MM.1S (cell line): Measurements from ENCODE around the gene UBE2E2.

Source experiments
- DNase-seq: peaks from one replicate; pipeline ENCODE4 v3.0.0-alpha.2; 2015
- H2AFZ ChIP-seq: fragments of 300-600 bp; sonication (generic); 2 replicates; pipeline ENCODE4 v1.6.0; 2016; ENCODE audit warnings: antibody characterized with exemption, low read length
- H3F3A ChIP-seq: fragments of 300-600 bp; sonication (generic); 2 replicates; pipeline ENCODE4 v1.6.1; 2016; ENCODE audit warnings: mild to moderate bottlenecking, antibody characterized with exemption, low read length, moderate library complexity, mixed read lengths; ENCODE audit not compliant: insufficient read depth
- H3K27ac ChIP-seq: fragments of 300-600 bp; sonication (generic); 2 replicates; pipeline ENCODE4 v1.5.1; 2016; ENCODE audit warnings: mild to moderate bottlenecking, low read length
- H3K27me3 ChIP-seq: fragments of 300-600 bp; sonication (generic); replicated peaks from 2 replicates; pipeline ENCODE4 v1.6.0; 2016; ENCODE audit warnings: low read length; ENCODE audit not compliant: insufficient read depth
- H3K36me3 ChIP-seq: fragments of 300-600 bp; sonication (generic); replicated peaks from 2 replicates; pipeline ENCODE4 v1.6.1; 2016; ENCODE audit warnings: mild to moderate bottlenecking, low read length, mixed read lengths; ENCODE audit not compliant: insufficient read depth
- H3K4me1 ChIP-seq: fragments of 300-600 bp; sonication (generic); 2 replicates; pipeline ENCODE4 v1.6.1; 2016; ENCODE audit warnings: low read length, mixed read lengths
- H3K4me2 ChIP-seq: fragments of 300-600 bp; sonication (generic); 2 replicates; pipeline ENCODE4 v1.6.0; 2016; ENCODE audit warnings: low read depth, low read length
- H3K4me3 ChIP-seq: fragments of 300-600 bp; sonication (generic); 2 replicates; pipeline ENCODE4 v1.5.1; 2016; ENCODE audit warnings: low read length, mixed read lengths
- H3K79me2 ChIP-seq: fragments of 300-600 bp; sonication (generic); 2 replicates; pipeline ENCODE4 v1.6.1; 2016; ENCODE audit warnings: mixed run types, low read length, mixed read lengths
- H3K9ac ChIP-seq: fragments of 300-600 bp; sonication (generic); 2 replicates; pipeline ENCODE4 v1.6.1; 2016; ENCODE audit warnings: low read length, mixed read lengths
- H3K9me2 ChIP-seq: fragments of 300-600 bp; sonication (generic); replicated peaks from 2 replicates; pipeline ENCODE4 v1.6.1; 2016; ENCODE audit warnings: mild to moderate bottlenecking, low read length, mixed read lengths; ENCODE audit not compliant: insufficient read depth
- H3K9me3 ChIP-seq: fragments of 300-600 bp; sonication (generic); replicated peaks from 2 replicates; pipeline ENCODE4 v1.6.1; 2016; ENCODE audit warnings: mild to moderate bottlenecking, low read length, mixed read lengths; ENCODE audit not compliant: insufficient read depth
- H4K20me1 ChIP-seq: fragments of 300-600 bp; sonication (generic); 2 replicates; pipeline ENCODE4 v1.6.1; 2016; ENCODE audit warnings: mild to moderate bottlenecking, low read length, moderate library complexity, mixed read lengths; ENCODE audit not compliant: insufficient read depth
- EZH2 ChIP-seq: fragments of 300-600 bp; sonication (generic); optimal IDR thresholded peaks from 2 replicates; pipeline ENCODE3; 2017; ENCODE audit warnings: low read depth, mild to moderate bottlenecking, antibody characterized with exemption, low read length, mixed read lengths
- EZH2phosphoT487 ChIP-seq: fragments of 300-600 bp; sonication (generic); IDR thresholded peaks from 2 replicates; pipeline ENCODE4 v1.6.1; 2018; ENCODE audit warnings: antibody characterized with exemption, low read length
- TF ChIP-seq, protein P1 (sequence below): fragments of 300-600 bp; sonication (generic); IDR thresholded peaks from 2 replicates; pipeline ENCODE4 v1.5.1; 2016; ENCODE audit warnings: antibody characterized with exemption, low read length, mixed read lengths

Gene UBE2E2

DNA sequence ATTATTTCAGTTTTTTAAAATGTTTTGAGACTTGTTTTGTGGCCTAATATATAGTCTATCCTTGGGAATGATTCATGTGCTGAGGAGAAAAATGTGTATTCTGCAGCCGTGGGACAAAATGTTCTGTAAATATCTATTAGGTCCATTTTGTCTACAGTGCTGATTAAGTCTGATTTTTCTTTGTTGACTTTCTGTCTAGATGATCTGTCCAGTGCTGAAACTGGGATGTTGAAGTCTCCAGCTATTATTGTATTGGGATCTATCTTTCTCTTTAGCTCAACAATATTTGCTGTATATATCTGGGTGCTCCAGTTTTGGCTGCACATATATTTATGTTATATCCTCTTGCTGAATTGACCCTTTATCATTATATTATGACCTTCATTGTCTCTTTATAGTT, 85.2 kb downstream of the UBE2E2 start:
- DNase-seq, result no peak
- H3F3A ChIP-seq, result no peaks in the 10 kb centered on the region
- TF ChIP-seq EZH2, result no peak
- TF ChIP-seq EZH2phosphoT487, result no peak
- TF ChIP-seq, protein P1, sequence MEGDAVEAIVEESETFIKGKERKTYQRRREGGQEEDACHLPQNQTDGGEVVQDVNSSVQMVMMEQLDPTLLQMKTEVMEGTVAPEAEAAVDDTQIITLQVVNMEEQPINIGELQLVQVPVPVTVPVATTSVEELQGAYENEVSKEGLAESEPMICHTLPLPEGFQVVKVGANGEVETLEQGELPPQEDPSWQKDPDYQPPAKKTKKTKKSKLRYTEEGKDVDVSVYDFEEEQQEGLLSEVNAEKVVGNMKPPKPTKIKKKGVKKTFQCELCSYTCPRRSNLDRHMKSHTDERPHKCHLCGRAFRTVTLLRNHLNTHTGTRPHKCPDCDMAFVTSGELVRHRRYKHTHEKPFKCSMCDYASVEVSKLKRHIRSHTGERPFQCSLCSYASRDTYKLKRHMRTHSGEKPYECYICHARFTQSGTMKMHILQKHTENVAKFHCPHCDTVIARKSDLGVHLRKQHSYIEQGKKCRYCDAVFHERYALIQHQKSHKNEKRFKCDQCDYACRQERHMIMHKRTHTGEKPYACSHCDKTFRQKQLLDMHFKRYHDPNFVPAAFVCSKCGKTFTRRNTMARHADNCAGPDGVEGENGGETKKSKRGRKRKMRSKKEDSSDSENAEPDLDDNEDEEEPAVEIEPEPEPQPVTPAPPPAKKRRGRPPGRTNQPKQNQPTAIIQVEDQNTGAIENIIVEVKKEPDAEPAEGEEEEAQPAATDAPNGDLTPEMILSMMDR, result no peak
- H2AFZ ChIP-seq, result no peak overlapping the region
- no peaks in the 10 kb centered on the region for H3K36me3 ChIP-seq
- no peak overlapping the region for H3K4me3 ChIP-seq
- H3K9me3 ChIP-seq, result no peaks in the 10 kb centered on the region
- H3K9me2 ChIP-seq, result no peaks in the 10 kb centered on the region
- no peak overlapping the region for H3K4me2 ChIP-seq
- H4K20me1 ChIP-seq, result no peaks in the 10 kb centered on the region
- H3K79me2 ChIP-seq, result peaks cover 38% of the 10 kb centered on the region
- no peak overlapping the region for H3K27ac ChIP-seq
- H3K27me3 ChIP-seq, result no peaks in the 10 kb centered on the region
- H3K4me1 ChIP-seq, result no peaks in the 10 kb centered on the region
- no peak overlapping the region for H3K9ac ChIP-seq

DNA sequence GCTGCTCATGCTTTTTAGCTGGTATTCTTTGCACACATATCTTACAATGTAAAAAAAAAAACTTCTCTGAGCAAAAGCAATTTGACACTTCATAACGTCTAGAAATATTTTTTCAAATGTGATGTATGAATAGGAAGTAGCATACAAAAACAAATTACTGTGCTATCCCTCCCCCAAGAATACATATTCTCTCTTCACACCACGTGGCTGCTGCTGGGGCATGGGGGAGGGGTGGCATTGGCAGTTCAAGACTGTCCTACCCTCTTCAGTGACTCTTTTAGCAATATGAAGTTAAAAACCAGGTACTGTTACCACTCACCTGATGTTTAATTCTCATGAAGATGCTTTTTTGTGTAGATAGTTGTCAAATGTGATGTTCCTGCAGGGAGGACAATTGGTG, 85.6 kb downstream of the UBE2E2 start:
- H3K36me3 ChIP-seq, result no peaks in the 10 kb centered on the region
- H3K4me3 ChIP-seq, result no peak overlapping the region
- TF ChIP-seq EZH2 (no peak), EZH2phosphoT487 (no peak)
- TF ChIP-seq, protein P1, result no peak
- no peak for DNase-seq
- H3K4me2 ChIP-seq, result no peak overlapping the region
- H2AFZ ChIP-seq, result no peak overlapping the region
- H4K20me1 ChIP-seq, result no peaks in the 10 kb centered on the region
- H3K9me3 ChIP-seq, result no peaks in the 10 kb centered on the region
- no peak overlapping the region for H3K9ac ChIP-seq
- no peaks in the 10 kb centered on the region for H3F3A ChIP-seq
- H3K9me2 ChIP-seq, result no peaks in the 10 kb centered on the region
- H3K27ac ChIP-seq, result no peak overlapping the region
- H3K27me3 ChIP-seq, result no peaks in the 10 kb centered on the region
- H3K4me1 ChIP-seq, result no peaks in the 10 kb centered on the region
- peaks cover 40% of the 10 kb centered on the region for H3K79me2 ChIP-seq

DNA sequence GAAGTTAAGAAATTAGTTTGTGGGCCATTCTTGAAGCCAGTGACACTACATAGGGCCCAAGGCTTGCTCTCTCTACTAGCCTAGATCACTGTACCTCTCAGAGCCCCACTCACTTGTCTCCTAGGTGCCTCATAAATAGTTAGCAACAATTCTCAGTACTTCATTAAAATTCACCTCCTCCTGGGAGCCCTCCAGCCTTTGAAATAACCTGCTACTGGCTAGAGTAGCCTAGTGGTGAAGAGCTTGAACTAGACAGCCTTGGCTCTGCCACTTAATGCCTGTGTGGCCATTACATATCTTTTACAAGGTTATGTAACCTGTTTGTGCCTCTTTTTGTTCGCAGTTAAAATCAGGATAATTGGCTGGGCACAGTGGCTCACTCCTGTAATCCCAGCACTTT, 89.3 kb downstream of the UBE2E2 start:
- peaks cover 14% of the 10 kb centered on the region for H3K4me1 ChIP-seq
- H3K9me3 ChIP-seq, result no peaks in the 10 kb centered on the region
- no peak for DNase-seq
- no peak overlapping the region for H3K4me3 ChIP-seq
- H3K79me2 ChIP-seq, result peaks cover 48% of the 10 kb centered on the region
- no peak overlapping the region for H2AFZ ChIP-seq
- no peaks in the 10 kb centered on the region for H3K36me3 ChIP-seq
- H3K27me3 ChIP-seq, result no peaks in the 10 kb centered on the region
- H3K4me2 ChIP-seq, result no peak overlapping the region
- H3F3A ChIP-seq, result no peaks in the 10 kb centered on the region
- no peak overlapping the region for H3K27ac ChIP-seq
- H3K9me2 ChIP-seq, result no peaks in the 10 kb centered on the region
- H3K9ac ChIP-seq, result no peak overlapping the region
- no peaks in the 10 kb centered on the region for H4K20me1 ChIP-seq
- TF ChIP-seq, protein P1, result no peak
- TF ChIP-seq EZH2 (no peak), EZH2phosphoT487 (no peak)
